Stomach smooth muscle (tissue), 2 donors: ENCODE results near the gene CDC42.

Experiments used
- H3K27ac ChIP-seq: one replicate; pipeline ENCODE4 v1.7.0; 2013; ENCODE audit warnings: mild to moderate bottlenecking, low read length, inconsistent platforms
- H3K27me3 ChIP-seq, 2 donors: one replicate each; pipeline ENCODE4 v1.7.0; 2013; ENCODE audit warnings: low read length in 2 of 2; ENCODE audit not compliant: insufficient read depth in 2 of 2, control insufficient read depth in 1 of 2
- H3K36me3 ChIP-seq, 2 donors: one replicate each; pipeline ENCODE4 v1.7.0; 2013; ENCODE audit warnings: low read length in 2 of 2; ENCODE audit not compliant: control insufficient read depth in 2 of 2, insufficient read depth in 2 of 2
- H3K4me1 ChIP-seq: one replicate; pipeline ENCODE4 v1.7.0; 2013; ENCODE audit warnings: low read length; ENCODE audit not compliant: control insufficient read depth, insufficient read depth
- H3K4me3 ChIP-seq, 2 donors: one replicate each; pipeline ENCODE4 v1.7.0; 2013; ENCODE audit warnings: low read length in 2 of 2
- H3K9ac ChIP-seq, 2 donors: one replicate each; pipeline ENCODE4 v1.7.0; 2013; ENCODE audit warnings: low read length in 2 of 2, mild to moderate bottlenecking in 1 of 2
- H3K9me3 ChIP-seq, 2 donors: one replicate each; pipeline ENCODE4 v1.7.0; 2013; ENCODE audit warnings: low read length in 2 of 2; ENCODE audit not compliant: control insufficient read depth in 2 of 2
- donor health status: healthy.
- donor health status: Pancreatic carcinoma.

CDC42 gene

DNA sequence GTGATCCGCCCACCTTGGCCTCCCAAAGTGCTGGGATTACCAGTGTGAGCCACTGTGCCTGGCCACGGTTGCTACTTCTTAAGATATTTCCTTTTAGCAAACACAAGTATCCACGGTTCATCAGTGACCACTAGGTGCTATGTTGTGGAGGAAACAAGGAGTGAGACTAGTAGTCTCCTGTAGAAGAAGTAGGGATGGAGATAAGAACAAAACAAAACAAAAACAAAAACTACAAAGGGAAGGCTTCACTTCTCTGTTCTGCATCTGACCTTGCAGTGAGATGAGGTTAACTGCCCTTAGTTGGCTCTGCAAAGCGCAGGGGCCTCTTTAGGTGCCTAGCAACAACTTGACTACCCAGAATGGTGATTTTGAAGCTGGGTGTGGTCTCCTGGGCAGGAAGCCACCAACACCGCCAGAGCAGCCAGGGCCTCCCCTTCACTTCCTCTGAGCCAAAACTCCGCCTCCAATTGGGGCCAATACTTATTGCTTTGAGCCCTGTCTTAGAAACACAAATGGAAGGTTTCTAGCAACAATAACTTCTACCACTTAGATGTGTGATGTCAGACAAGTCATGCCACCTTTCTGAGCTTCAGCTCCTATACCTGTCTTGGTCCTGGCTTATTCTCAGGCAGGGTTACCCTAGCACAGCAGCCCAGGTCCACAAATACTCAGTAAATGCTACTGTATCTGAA, 12.8 kb upstream of the CDC42 start:
- no peaks in the 10 kb centered on the region for H3K36me3 ChIP-seq
- H3K4me1 ChIP-seq = peaks cover 28% of the 10 kb centered on the region
- no peaks in the 10 kb centered on the region for H3K9me3 ChIP-seq
- peak overlapping the region; percentile 24 for H3K27ac ChIP-seq
- no peaks in the 10 kb centered on the region for H3K27me3 ChIP-seq
- no peak overlapping the region for H3K4me3 ChIP-seq
- H3K9ac ChIP-seq = no peak overlapping the region

DNA sequence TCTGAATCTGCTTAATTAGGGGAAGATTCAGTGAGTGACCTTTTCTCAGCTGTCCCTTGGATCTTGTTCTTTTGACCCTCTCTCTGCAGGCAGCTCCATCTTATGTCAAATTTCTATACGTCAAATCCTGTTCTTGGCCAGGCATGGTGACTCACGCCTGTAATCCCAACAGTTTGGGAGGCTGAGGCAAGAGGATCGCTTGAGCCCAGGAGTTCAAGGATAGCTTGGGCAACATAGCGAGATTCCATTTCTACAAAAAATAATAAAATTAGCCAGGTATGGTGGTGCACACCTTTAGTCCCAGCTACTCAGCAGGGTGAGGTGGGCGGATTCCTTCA, 12.3 kb upstream of the CDC42 start:
- Histone ChIP-seq H3K9ac (no peak overlapping the region), H3K9me3 (peaks cover 0 to under 1% of the 10 kb centered on the region in 2 donors), H3K4me3 (no peak overlapping the region), H3K27me3 (no peaks in the 10 kb centered on the region), H3K4me1 (peaks cover 25% of the 10 kb centered on the region), H3K36me3 (no peaks in the 10 kb centered on the region), H3K27ac (peak overlapping the region; percentile 24)

DNA sequence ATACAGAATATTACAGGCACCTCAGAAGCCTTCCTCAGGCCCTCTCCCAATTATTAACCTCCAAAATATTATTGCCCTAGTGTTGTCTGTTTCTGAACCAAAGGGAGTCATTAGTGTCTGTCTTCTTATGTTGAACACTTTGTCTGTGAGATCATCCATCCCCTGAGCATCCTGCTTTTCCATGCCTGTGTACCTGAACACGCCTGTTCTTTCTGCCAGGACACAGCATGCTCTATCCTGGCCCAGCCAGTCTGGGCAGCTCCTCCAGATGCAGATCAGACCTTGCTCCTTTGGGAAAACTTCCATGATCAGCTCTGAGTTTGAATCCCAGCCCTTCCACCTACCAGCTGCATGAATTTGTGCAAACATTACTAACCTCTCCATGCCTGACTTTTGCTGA, 11.0 kb upstream of the CDC42 start:
- H3K9ac ChIP-seq = no peak overlapping the region
- H3K4me1 ChIP-seq = peaks cover 25% of the 10 kb centered on the region
- no peak overlapping the region for H3K4me3 ChIP-seq
- H3K27ac ChIP-seq = no peak overlapping the region
- peaks cover 0 to 5% of the 10 kb centered on the region in 2 donors for H3K9me3 ChIP-seq
- no peaks in the 10 kb centered on the region for H3K27me3 ChIP-seq
- H3K36me3 ChIP-seq = no peaks in the 10 kb centered on the region

DNA sequence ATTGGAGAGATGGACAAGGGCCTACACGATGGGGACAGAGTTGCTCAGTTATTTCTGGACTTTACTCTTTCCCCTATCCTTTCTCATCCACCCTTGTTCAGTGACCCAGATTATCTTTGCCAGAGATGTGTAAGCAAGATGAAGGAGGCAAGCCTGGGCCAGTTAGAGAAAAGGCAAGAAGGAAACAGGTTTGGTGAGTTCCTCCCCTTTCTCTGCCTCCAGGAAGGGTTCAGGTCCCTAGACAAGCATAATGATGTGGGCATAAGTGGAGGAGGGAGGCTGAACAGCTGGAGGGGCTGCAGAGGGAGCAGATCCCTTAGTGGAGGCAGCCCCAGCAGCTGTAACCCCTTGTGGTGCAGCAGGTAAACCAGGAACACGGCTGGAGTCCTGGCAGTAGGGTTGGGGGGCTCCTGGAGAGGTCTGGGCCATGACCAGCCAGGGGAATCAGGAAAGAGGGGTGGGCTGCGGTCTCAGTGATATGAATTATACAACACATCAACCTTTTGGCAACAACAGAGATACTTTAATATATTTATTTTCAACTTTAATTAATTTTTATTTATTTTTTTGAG, 9.2 kb upstream of the CDC42 start:
- no peaks in the 10 kb centered on the region for H3K27me3 ChIP-seq
- no peak overlapping the region for H3K9ac ChIP-seq
- H3K36me3 ChIP-seq = no peaks in the 10 kb centered on the region
- H3K4me3 ChIP-seq = no peak overlapping the region
- H3K4me1 ChIP-seq = peaks cover 13% of the 10 kb centered on the region
- no peak overlapping the region for H3K27ac ChIP-seq
- peaks cover 0 to 5% of the 10 kb centered on the region in 2 donors for H3K9me3 ChIP-seq

DNA sequence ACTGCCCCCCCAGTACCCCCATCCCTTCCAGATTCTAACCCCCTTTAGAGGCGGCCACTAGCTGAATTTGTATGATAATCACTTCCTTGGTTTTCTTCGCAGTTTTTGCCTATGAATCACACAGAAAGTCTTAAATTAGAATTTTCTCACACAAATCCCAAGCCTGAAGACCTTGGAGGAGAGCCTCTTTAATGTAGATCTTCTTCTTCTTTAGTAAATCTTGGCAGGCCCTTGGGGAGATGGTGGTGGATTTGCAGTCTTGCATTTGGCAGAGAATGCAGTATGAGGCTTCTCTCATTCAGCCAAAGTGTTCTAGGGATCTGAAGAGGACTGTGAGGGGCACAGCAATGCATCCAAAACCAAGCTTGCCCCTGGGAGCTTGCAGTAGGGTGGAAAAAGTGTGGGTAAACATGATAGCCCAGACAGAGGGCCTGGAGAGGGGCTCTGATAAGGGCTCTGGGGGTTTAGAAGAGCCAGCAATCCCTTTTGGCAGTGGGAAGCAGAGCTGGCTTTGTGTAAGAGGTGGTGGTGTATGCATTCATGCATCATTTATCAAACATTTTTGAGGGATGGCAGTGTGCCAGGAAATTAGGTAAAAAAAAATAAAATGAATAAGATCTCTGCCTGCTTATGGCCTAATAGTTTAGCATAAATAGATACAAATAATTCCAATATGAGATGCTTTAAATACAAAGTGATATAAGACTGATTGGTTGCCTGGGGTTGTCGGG, 7.7 kb upstream of the CDC42 start:
- no peak overlapping the region for H3K9ac ChIP-seq
- peaks cover 4% of the 10 kb centered on the region for H3K4me1 ChIP-seq
- no peaks in the 10 kb centered on the region for H3K27me3 ChIP-seq
- peaks cover 0 to 5% of the 10 kb centered on the region in 2 donors for H3K9me3 ChIP-seq
- no peak overlapping the region for H3K4me3 ChIP-seq
- H3K27ac ChIP-seq = no peak overlapping the region
- H3K36me3 ChIP-seq = no peaks in the 10 kb centered on the region

DNA sequence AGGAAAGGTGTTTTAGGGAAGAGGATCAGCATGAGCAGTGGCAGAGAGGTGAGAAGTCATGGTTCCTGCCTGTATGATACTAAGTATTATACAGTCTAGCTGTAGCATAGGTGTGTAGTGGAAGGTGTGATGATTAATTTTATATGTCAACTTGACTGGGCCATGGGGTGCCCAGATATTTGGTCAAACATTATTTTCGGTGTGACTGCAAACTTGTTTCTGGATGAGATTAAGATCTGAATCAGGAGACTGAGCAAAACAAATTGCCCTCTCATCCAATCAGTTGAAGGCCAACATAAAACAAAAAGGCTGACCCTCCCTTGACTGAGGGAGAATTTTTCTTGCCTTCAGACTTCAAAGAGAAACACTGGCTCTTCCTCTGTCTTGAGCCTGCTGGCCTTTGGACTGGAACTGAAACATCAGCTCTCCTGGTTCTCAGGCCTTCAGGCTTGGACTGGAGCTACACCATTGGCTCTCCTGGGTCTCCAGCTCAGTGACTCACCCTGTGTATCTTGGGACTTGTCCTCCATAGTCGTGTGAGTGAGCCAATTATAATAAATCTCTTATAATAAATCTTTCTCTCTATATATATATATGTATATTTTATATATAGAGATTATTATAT, 6.8 kb upstream of the CDC42 start:
- no peak overlapping the region for H3K9ac ChIP-seq
- H3K27ac ChIP-seq = no peak overlapping the region
- H3K4me1 ChIP-seq = no peaks in the 10 kb centered on the region
- H3K27me3 ChIP-seq = no peaks in the 10 kb centered on the region
- H3K36me3 ChIP-seq = no peaks in the 10 kb centered on the region
- peaks cover 0 to 5% of the 10 kb centered on the region in 2 donors for H3K9me3 ChIP-seq
- H3K4me3 ChIP-seq = no peak overlapping the region

DNA sequence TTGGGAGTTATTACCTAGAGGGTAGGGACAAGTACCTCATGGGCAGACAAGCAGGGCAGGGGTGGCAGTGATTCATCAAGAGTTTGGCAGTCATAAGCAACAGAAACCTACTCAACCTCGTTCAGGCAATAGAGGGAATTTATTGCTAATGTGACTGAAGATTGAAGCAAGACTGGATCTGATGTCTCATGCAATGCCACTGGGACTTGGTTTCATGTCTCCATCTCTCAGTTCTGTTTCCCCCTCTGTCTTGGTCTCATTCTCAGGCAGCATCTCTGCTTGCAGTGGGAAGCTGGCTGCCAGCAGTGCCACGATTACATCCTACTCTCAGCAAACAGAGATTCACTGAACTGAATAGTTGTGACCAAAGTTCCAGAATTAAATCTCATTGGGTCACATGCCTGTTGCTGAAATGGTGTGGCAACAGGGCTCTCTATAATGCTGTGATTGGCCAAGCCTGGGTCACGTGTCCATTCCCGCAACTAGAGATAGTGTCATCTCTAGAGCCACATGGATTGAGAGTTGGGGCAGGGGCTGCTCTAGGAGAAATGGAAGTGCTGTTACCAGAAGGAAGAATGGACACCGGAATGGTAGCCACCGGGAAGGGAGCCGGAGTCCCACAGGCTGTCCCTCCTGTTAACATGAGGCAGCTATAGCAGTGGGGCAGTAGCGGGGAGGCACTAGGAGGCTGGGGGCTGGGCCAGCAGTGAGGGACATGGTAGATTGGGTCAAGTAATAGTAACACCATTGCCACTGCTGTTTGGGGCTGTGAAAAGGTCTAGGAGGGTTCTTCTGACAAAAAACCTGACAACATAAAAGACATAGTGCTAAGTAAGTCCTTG, 3.9 kb upstream of the CDC42 start:
- Histone ChIP-seq H3K4me3 (no peak overlapping the region), H3K27me3 (no peaks in the 10 kb centered on the region), H3K9me3 (peaks cover 0 to 5% of the 10 kb centered on the region in 2 donors), H3K36me3 (no peaks in the 10 kb centered on the region), H3K27ac (no peak overlapping the region), H3K4me1 (peaks cover 2% of the 10 kb centered on the region), H3K9ac (no peak overlapping the region)

DNA sequence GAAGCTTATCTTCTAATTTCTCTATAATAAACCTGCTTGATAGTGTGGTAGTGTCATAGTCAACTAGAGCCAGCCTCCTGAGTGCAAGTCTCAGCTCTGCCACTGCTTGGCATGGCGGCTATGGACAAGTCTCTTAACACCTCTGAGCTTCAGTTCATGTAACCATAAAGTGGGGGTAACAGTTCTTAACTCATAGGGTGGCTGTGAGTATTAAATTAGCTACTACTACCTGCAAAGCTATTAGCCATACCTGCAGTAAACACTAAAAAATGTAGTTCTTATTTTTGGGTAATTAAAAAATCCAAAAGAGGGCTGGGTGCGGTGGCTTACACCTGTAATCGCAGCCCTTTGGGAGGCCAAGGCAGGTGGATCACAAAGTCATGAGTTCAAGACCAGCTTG, 2.2 kb upstream of the CDC42 start:
- Histone ChIP-seq H3K9me3 (peaks cover 0 to 4% of the 10 kb centered on the region in 2 donors), H3K4me3 (no peak overlapping the region), H3K36me3 (no peaks in the 10 kb centered on the region), H3K27ac (no peak overlapping the region), H3K9ac (no peak overlapping the region), H3K4me1 (peaks cover 7% of the 10 kb centered on the region), H3K27me3 (no peaks in the 10 kb centered on the region)

DNA sequence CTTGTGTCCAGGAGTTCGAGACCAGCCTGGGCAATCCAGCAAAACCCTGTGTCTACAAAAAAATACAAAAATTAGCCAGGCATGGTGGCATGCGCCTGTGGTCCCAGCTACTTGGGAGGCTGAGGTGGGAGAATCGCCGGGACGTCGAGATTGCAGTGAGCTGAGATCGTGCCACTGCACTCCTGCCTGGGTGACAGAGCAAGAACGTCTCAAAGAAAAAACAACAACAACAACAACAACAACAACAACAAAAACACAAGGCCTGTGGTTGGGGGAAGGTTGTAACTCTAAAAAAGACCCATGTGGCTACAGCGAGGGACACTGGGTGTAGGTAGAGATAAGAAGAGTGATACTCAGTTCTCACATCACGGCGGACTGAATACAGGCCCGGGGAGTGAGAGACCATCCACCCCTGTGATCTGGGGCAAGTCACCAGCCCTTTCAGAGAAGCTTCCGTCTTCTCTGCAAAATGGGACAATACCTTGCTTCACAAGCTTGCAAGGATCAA, 848 bp upstream of the CDC42 start:
- Histone ChIP-seq H3K9me3 (no peaks in the 10 kb centered on the region), H3K36me3 (no peaks in the 10 kb centered on the region), H3K9ac (no peak overlapping the region), H3K4me1 (peaks cover 14% of the 10 kb centered on the region), H3K4me3 (no peak overlapping the region), H3K27me3 (no peaks in the 10 kb centered on the region), H3K27ac (peak overlapping the region; percentile 92)
